ENCODE measurements around the gene HPCA. TPM values are rescaled to one million over a fixed set of nuclear protein-coding genes. Genes with fewer than 3 reads are reported as not detected.

The HPCA gene
- total and polyA plus RNA-seq, 2 donors (not counting 3 experiments of a cell fraction or from before 2014, with no cell fraction given): not detected

- no peak overlapping the region for H3K27ac ChIP-seq (ENCODE audit: insufficient read depth, low read depth, low read length)
- H3K4me1 ChIP-seq (ENCODE audit: control insufficient read depth, extremely low read depth, insufficient read depth, low read length): peaks cover 9% of the 10 kb centered on the region
- intact Hi-C loops (cut with micrococcal nuclease): no loop called here
- no peak overlapping the region for H3K9ac ChIP-seq (replicated peaks; ENCODE audit: extremely low read depth, insufficient read depth, low read length)
- no peaks in the 10 kb centered on the region for H3K79me2 ChIP-seq (ENCODE audit: control insufficient read depth, insufficient read depth, low read length)
- no peak overlapping the region for H3K4me2 ChIP-seq (ENCODE audit: insufficient read depth, low read length)
- peaks cover 5 to 9% of the 10 kb centered on the region in 2 experiments for H3K36me3 ChIP-seq (ENCODE audit: control insufficient read depth in 2 of 2, extremely low read depth in 1 of 2, insufficient read depth in 2 of 2, low read length in 2 of 2)
- H2AFZ ChIP-seq (ENCODE audit: low read depth, low read length): no peak overlapping the region
- dilution Hi-C loops (cut with MboI; ENCODE audit: extremely low pct_ligation_motif_present, low sequenced_read_pairs): no loop called here
- H3K9me1 ChIP-seq (replicated peaks; ENCODE audit: control insufficient read depth, extremely low read depth, insufficient read depth, low read length): no peaks in the 10 kb centered on the region
- ChIA-PET CTCF (interaction anchor here (0.6 to 1.7 kb wide), 4 partner anchors 14 to 338 kb away, joined by 3 read pairs; no protein-coding TSS in a partner anchor), POLR2A (interaction anchor here (0.6 kb wide), 1 partner anchor 600 kb away, joined by 5 read pairs; no protein-coding TSS in a partner anchor)
- no peaks in the 10 kb centered on the region for H4K20me1 ChIP-seq (replicated peaks; ENCODE audit: control insufficient read depth, extremely low read depth, insufficient read depth, low read length)
- BruUV-seq (replicated peaks): no TSS peak
- TF ChIP-seq EZH2 (IDR thresholded peaks at IDR 0.05; ENCODE audit: borderline replicate concordance, low read depth, low read length, severe bottlenecking) (no peak), POLR2A (IDR thresholded peaks at IDR 0.05; ENCODE audit: low read depth, low read length) (no peak), MAX (IDR thresholded peaks at IDR 0.05; ENCODE audit: insufficient read depth, insufficient read length) (no peak), GATA2 (IDR thresholded peaks at IDR 0.05; ENCODE audit: insufficient read depth, insufficient read length, low read depth, low read length) (no peak), POLR2AphosphoS5 (IDR thresholded peaks at IDR 0.05; ENCODE audit: insufficient read depth, low read depth, low read length) (no peak)
- TF ChIP-seq, protein P1, sequence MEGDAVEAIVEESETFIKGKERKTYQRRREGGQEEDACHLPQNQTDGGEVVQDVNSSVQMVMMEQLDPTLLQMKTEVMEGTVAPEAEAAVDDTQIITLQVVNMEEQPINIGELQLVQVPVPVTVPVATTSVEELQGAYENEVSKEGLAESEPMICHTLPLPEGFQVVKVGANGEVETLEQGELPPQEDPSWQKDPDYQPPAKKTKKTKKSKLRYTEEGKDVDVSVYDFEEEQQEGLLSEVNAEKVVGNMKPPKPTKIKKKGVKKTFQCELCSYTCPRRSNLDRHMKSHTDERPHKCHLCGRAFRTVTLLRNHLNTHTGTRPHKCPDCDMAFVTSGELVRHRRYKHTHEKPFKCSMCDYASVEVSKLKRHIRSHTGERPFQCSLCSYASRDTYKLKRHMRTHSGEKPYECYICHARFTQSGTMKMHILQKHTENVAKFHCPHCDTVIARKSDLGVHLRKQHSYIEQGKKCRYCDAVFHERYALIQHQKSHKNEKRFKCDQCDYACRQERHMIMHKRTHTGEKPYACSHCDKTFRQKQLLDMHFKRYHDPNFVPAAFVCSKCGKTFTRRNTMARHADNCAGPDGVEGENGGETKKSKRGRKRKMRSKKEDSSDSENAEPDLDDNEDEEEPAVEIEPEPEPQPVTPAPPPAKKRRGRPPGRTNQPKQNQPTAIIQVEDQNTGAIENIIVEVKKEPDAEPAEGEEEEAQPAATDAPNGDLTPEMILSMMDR (IDR thresholded peaks at IDR 0.05; ENCODE audit: extremely low read depth in 1 of 2, insufficient read depth in 1 of 2, low read depth in 1 of 2, low read length in 2 of 2): no peak
- no peak overlapping the region for H3K4me3 ChIP-seq (replicated peaks in 1 of 3; ENCODE audit: insufficient read depth in 1 of 3, low read depth in 1 of 3, low read length in 3 of 3)
- no peak for DNase-seq (ENCODE audit: low read depth, low spot score)
- H3K9me3 ChIP-seq (replicated peaks; ENCODE audit: control insufficient read depth, insufficient read depth, low read length): no peaks in the 10 kb centered on the region
- no peaks in the 10 kb centered on the region for H3K27me3 ChIP-seq (ENCODE audit: control insufficient read depth in 2 of 2, insufficient read depth in 2 of 2, low read length in 2 of 2)
- no peak for FAIRE-seq
Measured at GRCh38 chr1:32858791-32859190, 27.5 kb upstream of the HPCA start.

All from endothelial cell of umbilical vein (primary cell).